Measurements from ENCODE around the gene DDAH1. TPM values are rescaled to one million over a fixed set of nuclear protein-coding genes. Genes with fewer than 3 reads are reported as not detected.
A peak's percentile ranks its signal among the peaks of the same experiment; 100 is the strongest.

Gene DDAH1
- total and polyA plus RNA-seq, 12 donors, result 2.4 to 84.5 (median 58.4) TPM

DNA sequence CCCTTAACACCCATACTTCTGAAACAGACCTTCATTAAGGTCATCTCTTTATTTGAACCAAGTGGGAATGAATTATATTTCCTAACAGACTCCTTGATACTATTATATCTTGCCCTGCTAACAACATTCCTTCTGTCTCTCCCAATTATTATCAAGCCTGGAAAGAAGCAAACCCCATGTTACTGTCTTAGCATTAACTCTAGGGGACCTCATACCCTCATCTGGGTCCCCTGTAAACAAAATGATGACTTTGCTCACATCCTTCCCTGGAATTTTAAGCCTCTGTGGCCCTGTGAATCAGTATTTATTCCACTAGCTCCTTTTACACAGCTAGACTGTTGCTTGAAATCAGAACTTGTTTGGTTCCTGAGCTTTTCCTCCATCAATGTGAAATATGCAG is 150.2 kb downstream of the DDAH1 start:
- no peak for TF ChIP-seq POLR2A (IDR thresholded peaks at IDR 0.05)
- TF ChIP-seq, protein P1, sequence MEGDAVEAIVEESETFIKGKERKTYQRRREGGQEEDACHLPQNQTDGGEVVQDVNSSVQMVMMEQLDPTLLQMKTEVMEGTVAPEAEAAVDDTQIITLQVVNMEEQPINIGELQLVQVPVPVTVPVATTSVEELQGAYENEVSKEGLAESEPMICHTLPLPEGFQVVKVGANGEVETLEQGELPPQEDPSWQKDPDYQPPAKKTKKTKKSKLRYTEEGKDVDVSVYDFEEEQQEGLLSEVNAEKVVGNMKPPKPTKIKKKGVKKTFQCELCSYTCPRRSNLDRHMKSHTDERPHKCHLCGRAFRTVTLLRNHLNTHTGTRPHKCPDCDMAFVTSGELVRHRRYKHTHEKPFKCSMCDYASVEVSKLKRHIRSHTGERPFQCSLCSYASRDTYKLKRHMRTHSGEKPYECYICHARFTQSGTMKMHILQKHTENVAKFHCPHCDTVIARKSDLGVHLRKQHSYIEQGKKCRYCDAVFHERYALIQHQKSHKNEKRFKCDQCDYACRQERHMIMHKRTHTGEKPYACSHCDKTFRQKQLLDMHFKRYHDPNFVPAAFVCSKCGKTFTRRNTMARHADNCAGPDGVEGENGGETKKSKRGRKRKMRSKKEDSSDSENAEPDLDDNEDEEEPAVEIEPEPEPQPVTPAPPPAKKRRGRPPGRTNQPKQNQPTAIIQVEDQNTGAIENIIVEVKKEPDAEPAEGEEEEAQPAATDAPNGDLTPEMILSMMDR (IDR thresholded peaks at IDR 0.05), result no peak
- Histone ChIP-seq H3K9me3 (replicated peaks in 1 of 3) (no peaks in the 10 kb centered on the region), H3K4me3 (no peak overlapping the region), H3K36me3 (replicated peaks in 1 of 2) (no peaks in the 10 kb centered on the region), H3K4me1 (replicated peaks in 1 of 2) (peaks cover 9% of the 10 kb centered on the region in 2 donors), H3K27ac (peak overlapping the region in 2 of 5 donors; percentile 33 to 68), H3K27me3 (no peaks in the 10 kb centered on the region)
- intact Hi-C loops (cut with DNase I), result loop anchor here in 1 of 2 donors (5.0 kb wide), 1 partner anchor 188 kb away; no protein-coding TSS in a partner anchor
- DNase-seq, result no peak

DNA sequence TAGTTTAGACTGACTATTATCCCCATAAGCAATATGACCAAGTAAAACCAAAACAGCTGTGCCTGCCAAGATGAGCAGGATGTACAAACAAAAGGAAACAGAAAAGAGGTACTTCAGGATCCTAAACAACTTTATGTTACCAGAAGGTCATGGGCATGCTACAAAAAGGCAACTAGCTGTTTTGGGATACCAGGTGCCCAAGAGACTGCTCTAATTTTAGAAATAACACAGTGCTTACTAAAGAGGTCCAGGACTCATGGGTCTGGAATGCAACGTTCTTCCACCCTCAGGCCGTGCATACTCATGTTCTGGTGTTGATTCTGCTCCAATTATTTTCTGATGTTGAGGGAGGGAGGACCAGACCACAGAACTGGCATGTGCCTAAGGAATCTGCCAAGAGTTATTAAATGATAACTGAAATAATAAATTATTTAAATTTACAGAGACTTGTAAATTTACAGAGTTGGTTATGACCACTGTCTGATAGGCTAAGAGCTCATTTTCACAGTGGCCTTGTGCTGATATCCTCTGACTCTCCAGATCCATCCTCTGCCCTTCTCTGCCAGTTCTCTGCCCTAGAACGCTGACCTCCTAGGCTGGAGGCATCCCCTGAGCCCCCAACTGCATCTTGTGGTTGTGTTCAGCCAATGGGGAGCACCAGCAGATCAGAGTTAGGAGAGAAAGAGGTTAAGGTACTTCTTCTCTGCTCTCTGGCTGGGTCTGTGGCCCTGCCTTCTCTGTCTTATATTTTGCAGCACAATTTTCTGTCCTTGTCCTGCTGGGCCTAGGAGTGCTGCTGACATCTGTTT is 150.9 kb downstream of the DDAH1 start:
- DNase-seq, result peak in 5 of 7 donors; percentile 18 to 60 (median 44)
- Histone ChIP-seq H3K4me3 (no peak overlapping the region), H3K9me3 (replicated peaks in 1 of 3) (no peaks in the 10 kb centered on the region), H3K27ac (peak overlapping the region in 2 of 5 donors; percentile 33 to 68), H3K27me3 (no peaks in the 10 kb centered on the region), H3K36me3 (replicated peaks in 1 of 2) (no peaks in the 10 kb centered on the region), H3K4me1 (replicated peaks in 1 of 2) (peaks cover 9% of the 10 kb centered on the region in 2 donors)
- intact Hi-C loops (cut with DNase I), result loop anchor here in 1 of 2 donors (5.0 kb wide), 1 partner anchor 188 kb away; no protein-coding TSS in a partner anchor
- WGBS, 4 donors, result 43 to 52% (median 49%) methylated on average over 3 of the region's 3 CpGs
- no peak for TF ChIP-seq POLR2A (IDR thresholded peaks at IDR 0.05)
- TF ChIP-seq, protein P1 (IDR thresholded peaks at IDR 0.05), result no peak

DNA sequence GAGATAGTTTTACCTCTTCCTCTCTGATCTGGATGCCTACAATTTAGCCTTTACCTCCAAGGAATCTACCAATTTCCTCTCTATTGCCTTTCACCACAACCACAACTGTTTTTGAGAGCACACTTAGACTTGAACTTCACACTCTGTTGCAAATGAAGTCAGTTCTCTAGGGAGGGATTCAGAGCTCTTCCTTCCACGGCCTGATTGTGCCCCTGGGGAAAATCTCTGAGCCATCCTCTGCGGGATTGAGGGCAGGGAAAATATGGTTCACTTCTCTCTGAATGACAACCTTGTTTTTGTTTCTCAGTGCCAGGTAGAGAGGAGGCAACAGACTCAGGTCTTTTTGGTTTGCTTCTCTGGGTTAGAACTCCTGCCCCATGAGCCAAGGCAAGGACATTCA is 153.1 kb downstream of the DDAH1 start:
- Histone ChIP-seq H3K4me1 (replicated peaks in 1 of 2) (peaks cover 9% of the 10 kb centered on the region in 2 donors), H3K36me3 (replicated peaks in 1 of 2) (no peaks in the 10 kb centered on the region), H3K27me3 (no peaks in the 10 kb centered on the region), H3K4me3 (no peak overlapping the region), H3K9me3 (replicated peaks in 1 of 3) (no peaks in the 10 kb centered on the region), H3K27ac (no peak overlapping the region)
- WGBS, 4 donors, result 69 to 80% (median 72%) methylated on average over 2 of the region's 2 CpGs
- TF ChIP-seq, protein P1 (IDR thresholded peaks at IDR 0.05), result no peak
- no peak for TF ChIP-seq POLR2A (IDR thresholded peaks at IDR 0.05)
- no peak for DNase-seq
- intact Hi-C loops (cut with DNase I), result loop anchor here in 1 of 2 donors (5.0 kb wide), 1 partner anchor 190 kb away; no protein-coding TSS in a partner anchor

DNA sequence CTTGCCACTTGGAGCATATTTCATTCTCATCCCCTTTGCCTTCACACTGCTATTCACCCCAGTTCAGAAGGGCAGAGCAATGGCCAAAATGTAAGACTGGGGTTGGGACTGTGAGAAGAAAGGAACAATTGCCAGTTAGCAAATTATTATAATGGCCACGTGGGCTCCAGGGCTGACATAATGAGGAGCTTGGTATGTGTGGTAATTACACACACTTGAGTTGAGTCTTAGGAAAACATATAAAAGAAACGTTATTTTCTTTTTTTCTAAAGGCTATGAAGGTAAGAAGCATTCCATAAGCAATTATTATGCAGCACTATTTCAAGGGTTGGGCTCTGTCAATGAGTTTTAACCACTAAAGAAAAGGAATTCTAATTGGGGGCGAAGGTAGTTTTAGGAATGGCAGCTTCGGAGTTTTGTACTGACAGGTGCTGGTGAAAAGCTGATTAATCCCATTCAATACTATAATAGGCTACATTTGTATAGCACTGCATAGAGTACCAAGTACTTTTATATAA is 156.1 kb downstream of the DDAH1 start:
- H3K4me3 ChIP-seq, result peak overlapping the region in 1 of 4 donors; percentile 12
- TF ChIP-seq, protein P1 (IDR thresholded peaks at IDR 0.05), result no peak
- TF ChIP-seq POLR2A (IDR thresholded peaks at IDR 0.05), result no peak

More for the DNA sequence above, 156.1 kb downstream of the DDAH1 start:
- H3K27ac ChIP-seq, result no peak overlapping the region
- H3K9me3 ChIP-seq (replicated peaks in 1 of 3), result no peaks in the 10 kb centered on the region
- DNase-seq, result no peak
- intact Hi-C loops (cut with DNase I), result loop anchor here (2.0 to 10.0 kb wide), 5 partner anchors 193 to 706 kb away; partner anchors contain the start of gene CCN1 (in 1 of the 2)
- H3K27me3 ChIP-seq, result no peaks in the 10 kb centered on the region
- H3K36me3 ChIP-seq (replicated peaks in 1 of 2), result no peaks in the 10 kb centered on the region
- peaks cover 4% of the 10 kb centered on the region in 2 donors for H3K4me1 ChIP-seq (replicated peaks in 1 of 2)
- WGBS, 4 donors, result 62 to 69% (median 67%) methylated on average over 4 of the region's 4 CpGs
